ENCODE results near the gene NDUFA11. TPM values are rescaled to one million over a fixed set of nuclear protein-coding genes. Genes with fewer than 3 reads are reported as not detected.

NDUFA11 gene
- total RNA-seq, 1 experiment from 2014 or later: 169 TPM

DNA sequence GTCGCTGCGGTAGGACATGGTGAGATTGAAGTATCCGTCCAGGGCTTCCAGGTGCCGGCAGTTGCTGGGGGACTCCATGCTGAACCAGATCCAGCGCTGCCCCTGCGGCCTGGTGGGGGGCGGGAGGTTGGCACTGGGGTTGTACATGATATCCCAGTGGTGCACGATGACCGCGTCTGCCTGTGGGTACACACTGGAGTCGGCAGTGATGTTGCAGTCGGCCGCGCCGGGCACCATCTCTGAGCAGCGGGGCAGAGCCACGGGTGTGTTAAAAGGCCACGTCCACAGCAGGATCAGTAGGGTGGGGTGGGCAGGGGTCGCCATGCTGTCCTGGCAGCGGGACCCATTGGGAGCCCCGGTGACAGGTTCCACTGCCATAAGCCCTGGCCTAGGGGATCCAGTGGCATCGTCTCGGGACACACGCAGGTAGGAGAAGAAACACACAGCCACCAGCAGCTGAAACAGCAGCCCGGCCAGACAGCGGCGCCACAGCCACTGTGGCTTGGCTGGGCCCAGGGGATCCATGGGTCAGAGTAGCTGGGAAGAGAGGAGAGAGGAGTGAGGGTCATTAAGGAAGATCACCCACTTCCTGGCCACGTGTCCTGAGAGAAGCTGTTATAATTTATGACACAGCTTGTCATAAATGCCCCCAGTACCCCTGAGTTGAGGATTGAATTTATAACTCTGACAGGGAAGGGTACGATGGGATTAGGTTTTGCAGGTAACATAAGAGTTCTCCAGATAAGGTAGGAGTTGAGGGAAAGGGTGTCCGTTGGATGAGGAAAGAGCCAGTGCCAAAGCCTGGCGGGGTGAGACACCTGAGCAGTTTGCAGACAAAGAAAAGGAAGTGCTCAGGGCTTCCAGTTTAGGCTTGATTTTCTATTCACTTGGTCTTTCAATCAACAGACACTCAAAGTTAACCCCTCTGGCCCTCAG, 36.1 kb downstream of the NDUFA11 start:
- H3K36me3 ChIP-seq (ENCODE audit: low read depth): no peaks in the 10 kb centered on the region

DNA sequence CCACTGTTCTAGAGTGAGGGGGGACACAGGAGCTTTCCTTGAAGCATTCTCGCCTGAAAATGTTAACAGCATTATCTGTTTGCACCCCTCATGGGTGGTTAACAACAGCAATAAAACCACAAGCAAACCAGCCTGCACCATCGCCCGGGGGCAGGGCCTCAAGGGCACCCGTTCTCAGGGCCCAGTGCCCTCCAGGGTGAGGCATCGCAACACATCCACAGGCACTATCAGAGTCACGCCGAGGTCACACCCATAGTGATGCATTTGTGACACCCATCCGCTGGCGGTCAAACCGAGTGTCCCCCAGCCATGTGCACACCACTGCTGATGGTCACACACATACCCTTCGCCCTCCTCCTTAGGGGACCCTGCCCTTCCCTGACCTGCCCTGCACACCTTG, 37.8 kb downstream of the NDUFA11 start:
- Histone ChIP-seq H4K20me1 (ENCODE audit: insufficient read depth) (no peaks in the 10 kb centered on the region), H3K36me3 (ENCODE audit: low read depth) (no peaks in the 10 kb centered on the region), H2AFZ (no peak overlapping the region), H3K27me3 (ENCODE audit: insufficient read depth, low read depth) (no peaks in the 10 kb centered on the region), H3F3A (ENCODE audit: insufficient read depth, low read depth) (no peaks in the 10 kb centered on the region), H3K79me2 (ENCODE audit: low read depth) (no peaks in the 10 kb centered on the region), H3K4me3 (no peak overlapping the region), H3K9me2 (ENCODE audit: insufficient read depth) (no peaks in the 10 kb centered on the region), H3K4me2 (no peak overlapping the region), H3K9me3 (ENCODE audit: insufficient read depth, low read depth) (no peaks in the 10 kb centered on the region), H3K27ac (no peak overlapping the region), H3K4me1 (replicated peaks; ENCODE audit: insufficient read depth) (no peaks in the 10 kb centered on the region)
- CTCF ChIA-PET: no interaction called here
- no TSS peak for BruUV-seq (replicated peaks)
- POLR2A ChIA-PET (ENCODE audit: unreplicated experiment): no interaction called here
- TF ChIP-seq EZH2 (IDR thresholded peaks at IDR 0.05; ENCODE audit: low read depth): no peak
- TF ChIP-seq, protein P1, sequence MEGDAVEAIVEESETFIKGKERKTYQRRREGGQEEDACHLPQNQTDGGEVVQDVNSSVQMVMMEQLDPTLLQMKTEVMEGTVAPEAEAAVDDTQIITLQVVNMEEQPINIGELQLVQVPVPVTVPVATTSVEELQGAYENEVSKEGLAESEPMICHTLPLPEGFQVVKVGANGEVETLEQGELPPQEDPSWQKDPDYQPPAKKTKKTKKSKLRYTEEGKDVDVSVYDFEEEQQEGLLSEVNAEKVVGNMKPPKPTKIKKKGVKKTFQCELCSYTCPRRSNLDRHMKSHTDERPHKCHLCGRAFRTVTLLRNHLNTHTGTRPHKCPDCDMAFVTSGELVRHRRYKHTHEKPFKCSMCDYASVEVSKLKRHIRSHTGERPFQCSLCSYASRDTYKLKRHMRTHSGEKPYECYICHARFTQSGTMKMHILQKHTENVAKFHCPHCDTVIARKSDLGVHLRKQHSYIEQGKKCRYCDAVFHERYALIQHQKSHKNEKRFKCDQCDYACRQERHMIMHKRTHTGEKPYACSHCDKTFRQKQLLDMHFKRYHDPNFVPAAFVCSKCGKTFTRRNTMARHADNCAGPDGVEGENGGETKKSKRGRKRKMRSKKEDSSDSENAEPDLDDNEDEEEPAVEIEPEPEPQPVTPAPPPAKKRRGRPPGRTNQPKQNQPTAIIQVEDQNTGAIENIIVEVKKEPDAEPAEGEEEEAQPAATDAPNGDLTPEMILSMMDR (conservative IDR thresholded peaks at IDR 0.05): no peak
- intact Hi-C loops (cut with micrococcal nuclease; ENCODE audit: unreplicated experiment): no loop called here
- DNase-seq: no peak

More for the DNA sequence above, 36.1 kb downstream of the NDUFA11 start:
- Histone ChIP-seq H3K27ac (no peak overlapping the region), H3K9me2 (ENCODE audit: insufficient read depth) (no peaks in the 10 kb centered on the region), H2AFZ (no peak overlapping the region), H3F3A (ENCODE audit: insufficient read depth, low read depth) (no peaks in the 10 kb centered on the region), H4K20me1 (ENCODE audit: insufficient read depth) (no peaks in the 10 kb centered on the region), H3K4me2 (no peak overlapping the region), H3K9me3 (ENCODE audit: insufficient read depth, low read depth) (no peaks in the 10 kb centered on the region), H3K79me2 (ENCODE audit: low read depth) (no peaks in the 10 kb centered on the region), H3K27me3 (ENCODE audit: insufficient read depth, low read depth) (no peaks in the 10 kb centered on the region), H3K4me3 (no peak overlapping the region), H3K4me1 (replicated peaks; ENCODE audit: insufficient read depth) (no peaks in the 10 kb centered on the region)
- no TSS peak for BruUV-seq (replicated peaks)
- DNase-seq: no peak
- no peak for TF ChIP-seq EZH2 (IDR thresholded peaks at IDR 0.05; ENCODE audit: low read depth)
- TF ChIP-seq, protein P1 (conservative IDR thresholded peaks at IDR 0.05): no peak
- POLR2A ChIA-PET (ENCODE audit: unreplicated experiment): no interaction called here
- intact Hi-C loops (cut with micrococcal nuclease; ENCODE audit: unreplicated experiment): no loop called here
- CTCF ChIA-PET: no interaction called here

DNA sequence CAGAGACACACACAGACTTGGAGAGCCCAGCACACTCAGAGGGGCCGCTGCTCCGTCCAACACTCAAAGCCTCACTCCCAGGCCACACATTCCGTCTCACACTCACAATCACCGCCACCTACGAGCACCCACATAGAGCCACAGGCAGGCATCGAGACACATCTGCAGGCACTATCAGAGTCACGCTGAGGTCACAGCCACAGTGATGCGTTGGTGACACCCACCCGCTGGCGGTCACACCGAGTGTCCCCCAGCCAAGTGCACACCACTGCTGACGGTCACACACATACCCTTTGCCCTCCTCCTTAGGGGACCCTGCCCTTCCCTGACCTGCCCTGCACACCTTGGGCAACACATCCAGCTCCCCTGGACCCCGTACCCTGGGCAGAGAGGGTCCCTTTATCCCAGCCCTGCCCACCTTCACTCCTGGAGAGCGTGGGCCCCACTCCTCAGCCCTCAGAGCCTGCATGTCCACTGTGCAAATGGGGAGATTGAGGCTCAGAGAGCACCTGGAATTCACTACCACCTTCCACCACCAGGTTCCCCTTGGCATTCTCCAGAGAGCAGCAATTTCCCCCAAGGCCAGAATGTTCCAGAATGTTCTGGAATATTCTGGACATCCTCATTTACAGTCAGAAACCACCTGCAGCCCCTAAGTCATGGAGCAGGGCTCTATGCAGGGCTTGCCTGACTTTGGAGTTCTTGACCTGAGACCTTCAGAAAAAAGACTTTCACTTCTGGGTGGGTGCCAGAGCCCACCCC, 38.7 kb downstream of the NDUFA11 start:
- ChIA-PET POLR2A (ENCODE audit: unreplicated experiment) (no interaction called here), CTCF (no interaction called here)
- no peaks in the 10 kb centered on the region for H3K4me1 ChIP-seq (replicated peaks; ENCODE audit: insufficient read depth)
- no peak for DNase-seq
- H2AFZ ChIP-seq: no peak overlapping the region
- intact Hi-C loops (cut with micrococcal nuclease; ENCODE audit: unreplicated experiment): no loop called here
- H3K4me3 ChIP-seq: no peak overlapping the region
- H3K9me2 ChIP-seq (ENCODE audit: insufficient read depth): no peaks in the 10 kb centered on the region
- H3K36me3 ChIP-seq (ENCODE audit: low read depth): no peaks in the 10 kb centered on the region
- no peak overlapping the region for H3K27ac ChIP-seq
- no TSS peak for BruUV-seq (replicated peaks)
- TF ChIP-seq EZH2 (IDR thresholded peaks at IDR 0.05; ENCODE audit: low read depth): no peak
- TF ChIP-seq, protein P1 (conservative IDR thresholded peaks at IDR 0.05): no peak; the same call in 1 of the 2 replicates
- H4K20me1 ChIP-seq (ENCODE audit: insufficient read depth): no peaks in the 10 kb centered on the region
- no peaks in the 10 kb centered on the region for H3K79me2 ChIP-seq (ENCODE audit: low read depth)
- no peaks in the 10 kb centered on the region for H3F3A ChIP-seq (ENCODE audit: insufficient read depth, low read depth)
- H3K4me2 ChIP-seq: no peak overlapping the region
- no peaks in the 10 kb centered on the region for H3K9me3 ChIP-seq (ENCODE audit: insufficient read depth, low read depth)
- no peaks in the 10 kb centered on the region for H3K27me3 ChIP-seq (ENCODE audit: insufficient read depth, low read depth)

Measured in PC-9 (cell line).